Measurements from ENCODE around the gene SH3BP5L. TPM values are rescaled to one million over a fixed set of nuclear protein-coding genes. Genes with fewer than 3 reads are reported as not detected.
A peak's percentile ranks its signal among the peaks of the same experiment; 100 is the strongest.

SH3BP5L gene
- total and polyA plus RNA-seq, 2 of the 4 experiments (the other 2 are of a cell fraction): 23.3 to 35.9 TPM

DNA sequence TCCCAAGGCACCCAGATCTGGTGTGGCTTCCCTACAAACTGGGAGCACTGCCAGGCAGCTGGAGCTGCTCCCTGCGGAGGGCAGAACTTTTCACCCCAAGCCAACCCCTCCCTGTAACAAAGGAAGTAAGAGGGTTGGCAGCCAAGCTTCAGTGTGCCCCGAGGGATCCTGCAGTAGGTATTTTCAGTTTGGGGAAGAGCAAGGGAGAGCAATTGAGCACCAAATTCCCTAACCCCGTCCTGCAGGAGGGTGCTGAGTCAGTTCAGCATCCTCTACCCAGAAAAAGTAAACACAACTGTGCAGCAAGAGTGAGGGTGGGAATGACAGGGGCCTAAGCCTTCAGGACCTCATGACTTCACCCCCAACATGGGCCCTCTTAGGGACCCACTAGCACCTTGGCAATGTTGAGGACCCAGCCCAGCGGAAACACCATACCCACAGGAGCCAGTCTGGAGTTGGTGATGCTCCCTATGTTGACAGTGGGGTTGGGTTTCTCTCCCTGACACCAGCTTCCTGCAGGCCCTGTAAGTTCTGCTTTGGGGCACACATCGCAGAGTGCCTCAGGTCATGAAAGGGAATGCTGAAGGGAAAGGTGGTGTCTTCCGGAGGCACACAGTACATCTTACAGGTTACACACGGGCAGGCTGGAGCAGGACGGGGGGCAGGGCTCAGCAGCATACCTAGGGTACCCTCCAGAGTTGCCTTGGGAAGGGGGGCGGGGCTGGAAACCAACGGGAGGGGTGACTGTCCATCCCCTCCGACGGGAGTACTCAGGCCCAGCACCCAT, 14.8 kb downstream of the SH3BP5L start:
- Histone ChIP-seq H3K27ac (ENCODE audit: insufficient read depth, low read length) (no peak overlapping the region), H3K9me3 (ENCODE audit: control insufficient read depth, insufficient read depth, low read length) (no peaks in the 10 kb centered on the region), H2BK20ac (ENCODE audit: low read depth, low read length) (no peak overlapping the region), H2BK5ac (ENCODE audit: low read depth, low read length, poor library complexity, severe bottlenecking) (no peak overlapping the region), H3K27me3 (ENCODE audit: control insufficient read depth, insufficient read depth, low read length) (no peaks in the 10 kb centered on the region), H2AFZ (replicated peaks; ENCODE audit: low read length, poor library complexity) (no peak overlapping the region), H3K4me2 (ENCODE audit: low read depth, low read length) (no peak overlapping the region), H3K56ac (ENCODE audit: extremely low read depth, insufficient read depth, low read length) (no peak overlapping the region), H2AK5ac (ENCODE audit: low read depth, low read length) (no peak overlapping the region), H3K79me1 (ENCODE audit: low read depth in 1 of 2, low read length in 2 of 2) (peaks cover 10 to 29% of the 10 kb centered on the region in 2 experiments; a peak in 3 of 4 replicates), H2BK120ac (ENCODE audit: low read depth, low read length) (no peak overlapping the region), H3K4me3 (ENCODE audit: insufficient read depth, low read depth, low read length) (no peak overlapping the region), H3K9ac (ENCODE audit: low read depth, low read length) (no peak overlapping the region), H3K4me1 (ENCODE audit: control insufficient read depth, insufficient read depth, low read length) (peaks cover 3% of the 10 kb centered on the region; the same call in 1 of the 2 replicates), H2AK9ac (replicated peaks; ENCODE audit: low read depth, low read length, poor library complexity) (peak overlapping the region; percentile 79), H4K8ac (ENCODE audit: low read depth in 2 of 2, low read length in 2 of 2) (no peak overlapping the region), H4K91ac (ENCODE audit: insufficient read depth, low read depth, low read length) (no peak overlapping the region), H3K4ac (ENCODE audit: low read depth, low read length) (no peak overlapping the region), H3K36me3 (ENCODE audit: control insufficient read depth, insufficient read depth, low read length) (peaks cover 36% of the 10 kb centered on the region), H3K18ac (ENCODE audit: low read depth, low read length) (no peak overlapping the region), H3K9me1 (ENCODE audit: insufficient read depth, low read length) (peaks cover 14% of the 10 kb centered on the region; the same call in 1 of the 2 replicates), H4K5ac (ENCODE audit: low read depth, low read length) (no peak overlapping the region), H3K23ac (ENCODE audit: low read depth, low read length) (no peak overlapping the region), H3K14ac (replicated peaks; ENCODE audit: low read depth, low read length) (no peak overlapping the region), H4K20me1 (ENCODE audit: insufficient read depth, low read length) (peaks cover 12% of the 10 kb centered on the region), H2BK15ac (ENCODE audit: low read depth, low read length) (no peak overlapping the region)
- CTCF ChIA-PET: no interaction called here
- intact Hi-C loops (cut with micrococcal nuclease) (no loop called here), dilution Hi-C loops (cut with HindIII; ENCODE audit: low sequenced_read_pairs, unreplicated experiment) (no loop called here), in situ Hi-C loops (cut with MboI; ENCODE audit: low sequenced_read_pairs) (no loop called here)
- no TSS peak for BruUV-seq (replicated peaks)
- POLR2A ChIA-PET (ENCODE audit: unreplicated experiment): interaction anchor here (1.1 kb wide), 1 partner anchor 12 kb away, joined by 3 read pairs; no protein-coding TSS in a partner anchor
- TF ChIP-seq MAFK (IDR thresholded peaks at IDR 0.05; ENCODE audit: low read depth, low read length) (no peak), FOS (IDR thresholded peaks at IDR 0.05; ENCODE audit: low read depth, low read length) (no peak)
- TF ChIP-seq, protein P1, sequence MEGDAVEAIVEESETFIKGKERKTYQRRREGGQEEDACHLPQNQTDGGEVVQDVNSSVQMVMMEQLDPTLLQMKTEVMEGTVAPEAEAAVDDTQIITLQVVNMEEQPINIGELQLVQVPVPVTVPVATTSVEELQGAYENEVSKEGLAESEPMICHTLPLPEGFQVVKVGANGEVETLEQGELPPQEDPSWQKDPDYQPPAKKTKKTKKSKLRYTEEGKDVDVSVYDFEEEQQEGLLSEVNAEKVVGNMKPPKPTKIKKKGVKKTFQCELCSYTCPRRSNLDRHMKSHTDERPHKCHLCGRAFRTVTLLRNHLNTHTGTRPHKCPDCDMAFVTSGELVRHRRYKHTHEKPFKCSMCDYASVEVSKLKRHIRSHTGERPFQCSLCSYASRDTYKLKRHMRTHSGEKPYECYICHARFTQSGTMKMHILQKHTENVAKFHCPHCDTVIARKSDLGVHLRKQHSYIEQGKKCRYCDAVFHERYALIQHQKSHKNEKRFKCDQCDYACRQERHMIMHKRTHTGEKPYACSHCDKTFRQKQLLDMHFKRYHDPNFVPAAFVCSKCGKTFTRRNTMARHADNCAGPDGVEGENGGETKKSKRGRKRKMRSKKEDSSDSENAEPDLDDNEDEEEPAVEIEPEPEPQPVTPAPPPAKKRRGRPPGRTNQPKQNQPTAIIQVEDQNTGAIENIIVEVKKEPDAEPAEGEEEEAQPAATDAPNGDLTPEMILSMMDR (conservative IDR thresholded peaks at IDR 0.05; ENCODE audit: low read depth, low read length): no peak
- no peak; the same call in 1 of the 2 replicates for ATAC-seq (ENCODE audit: low read depth)
- no peak for DNase-seq
- 75% methylated on average over 6 of the region's 12 CpGs; no CpG with 5 or more reads in 1 of the 2 experiments for WGBS, 2 experiments (ENCODE audit: extremely low coverage in 2 of 2, insufficient read length in 1 of 2)

Measured in IMR-90 (cell line).